ENCODE data around the gene HES6. TPM values are rescaled to one million over a fixed set of nuclear protein-coding genes. Genes with fewer than 3 reads are reported as not detected.

Gene HES6
- total RNA-seq, 1 donor = 2.2 TPM

DNA sequence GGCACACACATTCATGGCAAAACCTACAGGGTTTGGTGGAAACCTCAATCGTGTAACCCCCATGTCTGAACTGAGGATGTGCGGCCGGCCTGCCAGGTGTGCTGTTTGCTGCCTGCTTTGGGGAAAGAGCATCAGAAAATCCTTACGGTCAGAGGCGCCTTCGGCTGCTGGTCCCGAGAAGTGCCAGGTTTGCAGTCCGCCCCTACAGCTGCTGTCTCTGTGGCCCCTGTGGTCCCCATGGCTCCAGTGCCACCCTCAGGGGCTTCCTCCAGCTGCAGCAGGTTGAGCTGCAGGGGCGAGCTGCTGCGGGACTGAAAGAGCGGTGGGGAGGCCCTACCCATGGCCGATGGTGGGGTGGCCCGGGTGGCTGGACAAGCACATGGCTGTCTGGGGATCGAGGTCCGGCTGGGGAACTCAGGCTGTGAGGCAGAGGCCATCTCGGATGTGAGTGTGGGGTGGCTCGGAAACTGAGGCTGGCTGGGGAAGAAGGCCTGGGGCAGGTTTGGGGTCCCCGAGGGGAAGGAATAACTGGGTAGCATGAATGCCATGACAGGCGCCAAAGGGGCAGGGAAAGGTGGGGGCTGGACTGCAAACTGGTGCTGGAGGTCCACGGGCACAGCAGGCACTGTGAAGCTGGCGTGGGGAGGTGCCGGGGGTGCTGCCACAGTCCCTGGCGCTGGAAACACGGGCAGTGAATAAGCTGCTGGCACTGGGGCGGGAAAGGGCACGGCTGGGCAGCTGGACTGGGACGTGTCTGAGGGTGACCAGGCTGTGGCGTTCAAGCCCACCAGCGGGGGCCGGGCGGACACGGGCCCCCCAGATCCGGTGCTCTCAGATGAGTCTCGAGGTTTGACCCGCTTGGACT, 13.2 kb upstream of the HES6 start:
- no peak overlapping the region for H3K4me3 ChIP-seq (ENCODE audit: low read depth, low read length)
- no peak for DNase-seq (ENCODE audit: low read depth)
- TF ChIP-seq, protein P1, sequence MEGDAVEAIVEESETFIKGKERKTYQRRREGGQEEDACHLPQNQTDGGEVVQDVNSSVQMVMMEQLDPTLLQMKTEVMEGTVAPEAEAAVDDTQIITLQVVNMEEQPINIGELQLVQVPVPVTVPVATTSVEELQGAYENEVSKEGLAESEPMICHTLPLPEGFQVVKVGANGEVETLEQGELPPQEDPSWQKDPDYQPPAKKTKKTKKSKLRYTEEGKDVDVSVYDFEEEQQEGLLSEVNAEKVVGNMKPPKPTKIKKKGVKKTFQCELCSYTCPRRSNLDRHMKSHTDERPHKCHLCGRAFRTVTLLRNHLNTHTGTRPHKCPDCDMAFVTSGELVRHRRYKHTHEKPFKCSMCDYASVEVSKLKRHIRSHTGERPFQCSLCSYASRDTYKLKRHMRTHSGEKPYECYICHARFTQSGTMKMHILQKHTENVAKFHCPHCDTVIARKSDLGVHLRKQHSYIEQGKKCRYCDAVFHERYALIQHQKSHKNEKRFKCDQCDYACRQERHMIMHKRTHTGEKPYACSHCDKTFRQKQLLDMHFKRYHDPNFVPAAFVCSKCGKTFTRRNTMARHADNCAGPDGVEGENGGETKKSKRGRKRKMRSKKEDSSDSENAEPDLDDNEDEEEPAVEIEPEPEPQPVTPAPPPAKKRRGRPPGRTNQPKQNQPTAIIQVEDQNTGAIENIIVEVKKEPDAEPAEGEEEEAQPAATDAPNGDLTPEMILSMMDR (IDR thresholded peaks at IDR 0.05; ENCODE audit: insufficient read depth, low read depth, low read length) = no peak

DNA sequence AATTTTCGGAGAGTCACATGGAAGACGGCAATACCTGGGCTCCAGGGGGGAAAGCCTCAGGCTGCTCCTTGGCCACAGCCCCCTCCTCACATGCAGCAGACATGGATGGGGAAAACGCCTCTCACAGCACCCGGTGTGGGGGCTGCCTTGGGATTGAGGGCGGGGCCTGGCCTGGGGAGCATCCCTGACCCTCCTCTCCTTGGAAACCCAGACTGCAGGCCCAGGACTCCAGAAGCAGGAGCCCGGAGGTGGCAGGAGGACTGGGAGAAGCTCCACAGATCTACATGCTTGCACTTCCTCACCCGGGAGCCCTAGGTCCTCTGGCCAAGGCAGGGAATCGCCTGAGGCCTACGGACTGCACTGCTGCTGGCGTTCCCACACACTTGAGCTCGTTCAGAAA, 12.1 kb upstream of the HES6 start:
- no peak for DNase-seq (ENCODE audit: low read depth)
- H3K4me3 ChIP-seq (ENCODE audit: low read depth, low read length) = no peak overlapping the region
- TF ChIP-seq, protein P1 (IDR thresholded peaks at IDR 0.05; ENCODE audit: insufficient read depth, low read depth, low read length) = no peak

DNA sequence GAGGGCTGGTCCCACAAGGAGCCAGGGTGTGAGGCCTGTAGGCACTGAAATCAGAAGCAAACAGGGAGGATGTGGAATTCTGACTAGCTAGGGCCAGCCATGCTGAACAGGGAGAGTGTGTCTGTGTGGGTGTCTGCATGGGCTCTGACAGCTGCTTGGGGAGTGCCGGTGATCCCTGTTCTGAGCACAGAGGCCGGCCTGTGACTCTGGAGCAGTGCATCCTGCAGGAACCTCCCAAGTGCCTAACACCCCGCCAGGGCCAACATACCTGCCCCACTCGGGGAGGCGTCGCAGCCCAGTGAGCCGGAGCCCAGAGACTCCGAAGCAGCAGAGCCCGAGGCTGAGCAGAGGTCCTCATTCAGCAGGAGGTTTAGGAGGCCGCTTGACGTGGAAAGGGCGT, 11.5 kb upstream of the HES6 start:
- TF ChIP-seq, protein P1 (IDR thresholded peaks at IDR 0.05; ENCODE audit: insufficient read depth, low read depth, low read length) = no peak
- no peak overlapping the region for H3K4me3 ChIP-seq (ENCODE audit: low read depth, low read length)
- DNase-seq (ENCODE audit: low read depth) = no peak

DNA sequence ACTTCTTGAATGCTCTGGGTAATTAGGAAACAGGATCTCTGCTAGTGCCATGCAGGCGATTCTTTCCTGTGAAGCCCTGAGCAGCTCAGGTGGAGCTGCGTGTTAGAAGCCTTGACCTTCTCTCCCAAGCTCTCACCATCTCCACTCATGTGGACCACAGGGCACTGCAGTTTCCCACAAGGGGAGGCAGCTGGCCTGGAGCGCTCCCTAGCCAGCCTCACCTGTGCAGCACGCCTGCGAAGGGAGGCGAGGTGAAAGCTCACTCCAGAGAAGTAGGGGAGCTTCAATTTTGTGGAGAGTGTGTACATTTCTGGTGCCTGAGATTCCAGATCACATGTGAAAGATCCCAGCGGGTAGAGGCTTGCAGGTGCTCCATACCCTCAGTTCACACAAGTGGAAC, 11.1 kb upstream of the HES6 start:
- H3K4me3 ChIP-seq (ENCODE audit: low read depth, low read length) = no peak overlapping the region
- DNase-seq (ENCODE audit: low read depth) = no peak
- TF ChIP-seq, protein P1 (IDR thresholded peaks at IDR 0.05; ENCODE audit: insufficient read depth, low read depth, low read length) = no peak

DNA sequence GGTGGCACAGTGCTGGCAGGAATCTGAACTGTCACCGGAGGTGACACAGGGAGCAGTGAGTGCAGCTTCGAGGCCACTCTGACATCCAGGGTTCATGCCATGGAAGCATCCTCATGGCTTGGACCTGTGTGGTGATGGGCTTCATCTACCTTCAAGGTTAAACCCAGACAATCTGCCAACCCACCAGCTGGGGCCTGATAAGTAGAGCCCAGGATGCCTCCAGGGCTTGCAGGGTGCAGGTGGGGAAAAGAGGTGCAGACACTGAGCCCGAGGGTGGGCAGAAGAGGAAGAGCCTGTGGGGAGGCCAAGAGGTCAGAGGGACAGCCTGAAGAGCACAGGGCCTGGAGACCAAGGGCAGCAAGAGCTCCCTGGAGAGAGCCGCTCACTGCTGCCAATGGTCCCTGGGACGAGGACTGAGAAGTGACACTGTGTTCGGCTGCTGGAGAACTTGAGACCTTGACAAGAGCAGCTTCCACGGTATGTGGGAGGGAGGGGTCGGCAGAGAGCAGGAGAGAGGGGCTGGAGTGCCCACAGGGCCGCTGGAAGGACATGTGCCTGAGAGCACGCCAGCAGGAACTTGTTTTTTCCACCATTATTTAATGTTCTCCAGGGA, 8.1 kb upstream of the HES6 start:
- TF ChIP-seq, protein P1 (IDR thresholded peaks at IDR 0.05; ENCODE audit: insufficient read depth, low read depth, low read length) = no peak
- H3K4me3 ChIP-seq (ENCODE audit: low read depth, low read length) = no peak overlapping the region
- DNase-seq (ENCODE audit: low read depth) = no peak

DNA sequence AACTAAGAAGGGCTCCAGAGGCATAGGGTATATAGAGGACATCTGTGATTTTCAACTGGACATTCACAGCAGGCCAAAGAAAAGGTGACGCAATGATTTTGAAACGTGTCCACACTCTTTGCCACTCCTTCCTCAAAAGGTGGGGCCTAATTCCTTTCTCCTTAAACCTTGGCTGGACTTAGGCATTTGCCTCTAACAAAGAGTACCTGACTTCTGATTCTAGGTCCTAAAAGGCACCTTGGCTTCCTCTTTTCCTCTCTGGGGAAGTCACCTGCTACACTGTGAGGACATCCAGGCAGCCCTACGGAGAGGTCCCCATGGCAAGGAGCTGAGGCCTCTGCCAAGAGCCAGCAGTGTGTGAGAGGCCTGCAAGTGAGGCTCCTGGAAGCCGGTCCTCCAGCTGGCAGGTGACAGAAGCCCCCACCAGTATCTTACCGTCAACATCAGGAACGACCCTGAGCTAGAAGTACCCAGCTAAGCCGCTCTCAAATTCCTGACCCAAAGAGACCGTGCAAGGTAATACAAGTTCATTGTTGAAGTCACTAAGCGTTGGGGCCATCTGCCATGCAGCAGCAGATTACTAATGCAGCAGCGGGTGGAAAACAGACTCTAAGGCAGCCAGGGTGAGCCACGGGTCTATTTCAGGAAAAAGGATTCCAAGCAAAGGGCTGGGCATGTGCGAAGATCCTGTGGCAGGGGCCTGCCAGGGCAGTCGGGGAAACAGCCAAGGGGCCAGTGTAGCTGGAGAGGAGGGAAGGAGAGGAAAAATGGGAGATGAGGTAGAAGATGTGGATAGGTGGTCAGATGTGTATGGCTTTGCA, 7.4 kb upstream of the HES6 start:
- TF ChIP-seq, protein P1 (IDR thresholded peaks at IDR 0.05; ENCODE audit: insufficient read depth, low read depth, low read length) = no peak
- H3K4me3 ChIP-seq (ENCODE audit: low read depth, low read length) = no peak overlapping the region
- DNase-seq (ENCODE audit: low read depth) = no peak
